A549 (cell line): Measurements from ENCODE around the gene AKAP6. TPM values are rescaled to one million over a fixed set of nuclear protein-coding genes. Genes with fewer than 3 reads are reported as not detected.

Source experiments
- ATAC-seq, 2 experiments: fragments of 200-7000 bp in 1 of 2; fragments of >200 bp in 1 of 2; cut with Nextera tagmentation in 1 of 2; cut with Tn5 transposase in 1 of 2; 3 replicates each; pipeline versions ENCODE4 v1.8.0 to v1.9.1; 2018 to 2020; ENCODE audit warnings: mild to moderate bottlenecking in 1 of 2, moderate library complexity in 1 of 2
- CTCF ChIA-PET: fragments of 300-600 bp; sonication (Branson Sonifier 250); formaldehyde crosslinking; extraction: SDS; loops from one replicate; lab custom pipeline; 2021; ENCODE audit warnings: antibody characterized with exemption, inconsistent platforms; lab: Yijun Ruan, JAX
- POLR2A ChIA-PET: fragments of 350-600 bp; formaldehyde crosslinking; extraction: SDS; loops from one replicate; lab custom pipeline; 2021; ENCODE audit warnings: antibody characterized with exemption, inconsistent platforms; lab: Yijun Ruan, JAX
- DNase-seq, 2 experiments: peaks; one replicate each; pipeline versions ENCODE4 v3.0.0 to v3.0.0-alpha.2; 2011 to 2016; ENCODE audit warnings: low read depth in 1 of 2, low spot score in 1 of 2
- FAIRE-seq: peaks from 2 replicates; lab custom pipeline; 2011; peaks lifted over from hg19 to GRCh38; lab: Jason Lieb, UNC
- H3K27ac ChIP-seq, 2 experiments: fragments of >200 bp; sonication (Bioruptor Twin); formaldehyde crosslinking; 3 replicates each; pipeline ENCODE4 v1.5.1; 2016 to 2017
- H3K4me1 ChIP-seq: fragments of >200 bp; sonication (Bioruptor Twin); formaldehyde crosslinking; 3 replicates; pipeline ENCODE4 v1.6.1; 2016
- H3K4me2 ChIP-seq: fragments of >200 bp; sonication (Bioruptor Twin); formaldehyde crosslinking; 3 replicates; pipeline ENCODE4 v1.6.1; 2016
- H3K4me3 ChIP-seq: fragments of >200 bp; sonication (Bioruptor Twin); formaldehyde crosslinking; 3 replicates; pipeline ENCODE4 v1.5.1; 2016
- H3K9me3 ChIP-seq: fragments of >200 bp; sonication (Bioruptor Twin); formaldehyde crosslinking; 3 replicates; pipeline ENCODE4 v1.6.1; 2016
- BHLHE40 ChIP-seq: IDR thresholded peaks from 2 replicates; pipeline ENCODE4 v1.6.1; 2012; ENCODE audit warnings: low read depth, low read length, inconsistent platforms
- CBX2 ChIP-seq: fragments of 200-600 bp; sonication (generic); IDR thresholded peaks from 2 replicates; pipeline ENCODE4 v1.6.1; 2016; ENCODE audit warnings: low read depth, mild to moderate bottlenecking, borderline replicate concordance
- CBX8 ChIP-seq: fragments of 200-600 bp; sonication (generic); IDR thresholded peaks from 2 replicates; pipeline ENCODE4 v1.6.1; 2016
- CEBPB ChIP-seq, 2 experiments: fragments of >200 bp in 1 of 2; sonication (Bioruptor Twin) in 1 of 2; formaldehyde crosslinking in 1 of 2; IDR thresholded peaks; 2 replicates each; pipeline ENCODE4 v1.6.1; 2012 to 2016
- CHD2 ChIP-seq: fragments of 150-350 bp; IDR thresholded peaks from 2 replicates; pipeline ENCODE4 v1.6.1; 2014; ENCODE audit warnings: low read length; ENCODE audit not compliant: partially characterized antibody
- CTCF ChIP-seq: fragments of >200 bp; sonication (Bioruptor Twin); formaldehyde crosslinking; IDR thresholded peaks from 3 replicates; pipeline ENCODE4 v1.5.1; 2016
- EHF ChIP-seq: fragments of 250-450 bp; sonication (Bioruptor Pico); IDR thresholded peaks from 2 replicates; pipeline ENCODE4 v1.5.0; 2020; ENCODE audit warnings: mild to moderate bottlenecking
- EHMT2 ChIP-seq: fragments of 200-600 bp; sonication (generic); IDR thresholded peaks from 2 replicates; pipeline ENCODE4 v1.6.1; 2016; ENCODE audit warnings: antibody characterized with exemption, low read depth, mild to moderate bottlenecking, moderate library complexity
- EP300 ChIP-seq, 2 experiments: fragments of >200 bp; sonication (Bioruptor Twin); formaldehyde crosslinking; IDR thresholded peaks; 2 replicates in 1 of 2; 3 replicates in 1 of 2; pipeline ENCODE4 v1.6.1; 2016 to 2017
- FOSL2 ChIP-seq, 2 experiments: fragments of 450-650 bp in 1 of 2; fragments of >200 bp in 1 of 2; sonication (Bioruptor Twin) in 1 of 2; formaldehyde crosslinking; IDR thresholded peaks; 2 replicates each; pipeline versions ENCODE4 v1.5.0 to v1.6.1; 2016 to 2020; ENCODE audit warnings: mild to moderate bottlenecking in 1 of 2, moderate library complexity in 1 of 2
- HDAC2 ChIP-seq: fragments of 200-600 bp; sonication (generic); IDR thresholded peaks from 2 replicates; pipeline ENCODE4 v1.6.1; 2016
- HEYL ChIP-seq: fragments of 250-450 bp; sonication (Bioruptor Pico); IDR thresholded peaks from 2 replicates; pipeline ENCODE4 v1.8.0; 2021; ENCODE audit warnings: mild to moderate bottlenecking, moderate library complexity
- HMGXB4 ChIP-seq: fragments of 250-450 bp; sonication (Bioruptor Pico); IDR thresholded peaks from 2 replicates; pipeline ENCODE4 v1.5.0; 2021; ENCODE audit warnings: mild to moderate bottlenecking, moderate library complexity, borderline replicate concordance
- JUNB ChIP-seq: fragments of >200 bp; sonication (Bioruptor Twin); formaldehyde crosslinking; IDR thresholded peaks from 2 replicates; pipeline ENCODE4 v1.6.1; 2016
- MAX ChIP-seq: IDR thresholded peaks from 2 replicates; pipeline ENCODE4 v1.6.1; 2012
- MAZ ChIP-seq: fragments of 150-350 bp; IDR thresholded peaks from 2 replicates; pipeline ENCODE4 v1.6.1; 2014; ENCODE audit warnings: antibody characterized with exemption, low read depth, low read length, borderline replicate concordance
- NR3C1 ChIP-seq: fragments of >200 bp; sonication (Bioruptor Twin); formaldehyde crosslinking; IDR thresholded peaks from 3 replicates; pipeline ENCODE4 v1.6.1; 2017
- PHF8 ChIP-seq: fragments of 200-600 bp; sonication (generic); IDR thresholded peaks from 2 replicates; pipeline ENCODE4 v1.6.1; 2016; ENCODE audit warnings: low read depth, mild to moderate bottlenecking, antibody characterized with exemption, moderate library complexity, borderline replicate concordance
- POLR2A ChIP-seq: IDR thresholded peaks from 2 replicates; pipeline ENCODE4 v1.6.1; 2012; ENCODE audit warnings: mild to moderate bottlenecking, low read length
- RARB ChIP-seq: fragments of 250-450 bp; sonication (Bioruptor Pico); IDR thresholded peaks from 2 replicates; pipeline ENCODE4 v1.8.0; 2021; ENCODE audit warnings: mild to moderate bottlenecking, moderate library complexity
- RNF2 ChIP-seq: fragments of 200-600 bp; sonication (generic); IDR thresholded peaks from 2 replicates; pipeline ENCODE4 v1.6.1; 2016; ENCODE audit warnings: low read depth, mild to moderate bottlenecking, antibody characterized with exemption, moderate library complexity, borderline replicate concordance
- SREBF2 ChIP-seq: fragments of 450-650 bp; IDR thresholded peaks from 2 replicates; pipeline ENCODE4 v1.6.1; 2014; ENCODE audit warnings: mild to moderate bottlenecking, moderate library complexity
- ZSCAN20 ChIP-seq: fragments of 250-450 bp; sonication (Bioruptor Pico); IDR thresholded peaks from 2 replicates; pipeline ENCODE4 v1.8.0; 2022; ENCODE audit warnings: mild to moderate bottlenecking, moderate library complexity
- WGBS: methylation state at CpG from one replicate; pipeline ENCODE4 v1.1.6; 2017; ENCODE audit errors: missing lambda C conversion rate; 5-methylcytosine and 5-hydroxymethylcytosine counted together
- polyA plus RNA-seq, 4 experiments: library from polyadenylated mRNA; depleted of rRNA in 3 of 4; stranded (reverse); fragments of >200 nt; fragmentation: RNase III in 1 of 4; extraction: RNeasy Plus Mini Kit Qiagen cat#74134 plus additional on column Dnase treatment in 1 of 4; gene quantifications; 2 replicates in 3 of 4; 3 replicates in 1 of 4; pipeline ENCODE4 v1.2.3, GENCODE V29; 2011 to 2017
- TF ChIP-seq, protein P1 (sequence below): IDR thresholded peaks from 2 replicates; pipeline ENCODE4 v1.6.1; 2012

AKAP6 gene
- polyA plus RNA-seq, 2 of the 4 experiments (the other 2 are of a cell fraction): 0.27 to 1.9 TPM

GRCh38 chr14:32514681-32515080 lies 185.6 kb downstream of the AKAP6 start:
- POLR2A ChIA-PET: interaction anchor here (1.3 to 1.5 kb wide), 2 partner anchors 45 to 438 kb away, joined by 3 read pairs; partner anchors contain the start of gene ARHGAP5
- peaks cover 6% of the 10 kb centered on the region; the same call in 2 of the 3 replicates for H3K9me3 ChIP-seq
- DNase-seq (no peak), ATAC-seq (no peak), FAIRE-seq (no peak)
- CTCF ChIA-PET: interaction anchor here (1.5 to 2.2 kb wide), 3 partner anchors 40 to 260 kb away, joined by 4 to 8 read pairs (median 5); no protein-coding TSS in a partner anchor
- peak overlapping the region; percentile 70 for H3K4me2 ChIP-seq
- H3K27ac ChIP-seq: peak overlapping the region; percentile 61 to 66
- H3K4me3 ChIP-seq: no peak overlapping the region
- TF ChIP-seq HEYL: no peak
- TF ChIP-seq POLR2A: no peak
- peaks cover 55% of the 10 kb centered on the region for H3K4me1 ChIP-seq

- FAIRE-seq: no peak
- no peak for ATAC-seq
- peaks cover 11% of the 10 kb centered on the region; the same call in 2 of the 3 replicates for H3K4me1 ChIP-seq
- no peak overlapping the region for H3K27ac ChIP-seq
- no peaks in the 10 kb centered on the region for H3K9me3 ChIP-seq
- no peak overlapping the region; the same call in 2 of the 3 replicates for H3K4me2 ChIP-seq
- TF ChIP-seq NR3C1: no peak
- no peak for TF ChIP-seq EP300 (IDR thresholded peaks at IDR 0.05)
- TF ChIP-seq, protein P1, sequence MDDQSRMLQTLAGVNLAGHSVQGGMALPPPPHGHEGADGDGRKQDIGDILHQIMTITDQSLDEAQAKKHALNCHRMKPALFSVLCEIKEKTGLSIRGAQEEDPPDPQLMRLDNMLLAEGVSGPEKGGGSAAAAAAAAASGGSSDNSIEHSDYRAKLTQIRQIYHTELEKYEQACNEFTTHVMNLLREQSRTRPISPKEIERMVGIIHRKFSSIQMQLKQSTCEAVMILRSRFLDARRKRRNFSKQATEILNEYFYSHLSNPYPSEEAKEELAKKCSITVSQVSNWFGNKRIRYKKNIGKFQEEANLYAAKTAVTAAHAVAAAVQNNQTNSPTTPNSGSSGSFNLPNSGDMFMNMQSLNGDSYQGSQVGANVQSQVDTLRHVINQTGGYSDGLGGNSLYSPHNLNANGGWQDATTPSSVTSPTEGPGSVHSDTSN: no peak
- TF ChIP-seq CBX2: no peak
- no peak for TF ChIP-seq RARB
- TF ChIP-seq HDAC2: no peak
- no peak for TF ChIP-seq CEBPB (IDR thresholded peaks at IDR 0.05)
- no peak for TF ChIP-seq PHF8
- DNase-seq: no peak
- 69% methylated on average over 3 of the region's 3 CpGs for WGBS
- ChIA-PET CTCF (interaction anchor here (1.2 to 1.7 kb wide), 2 partner anchors 11 to 35 kb away, joined by 5 read pairs; no protein-coding TSS in a partner anchor), POLR2A (no interaction called here)
- no peak overlapping the region for H3K4me3 ChIP-seq
Observed at GRCh38 chr14:32524609-32525375, 195.7 kb downstream of the AKAP6 start.

DNA sequence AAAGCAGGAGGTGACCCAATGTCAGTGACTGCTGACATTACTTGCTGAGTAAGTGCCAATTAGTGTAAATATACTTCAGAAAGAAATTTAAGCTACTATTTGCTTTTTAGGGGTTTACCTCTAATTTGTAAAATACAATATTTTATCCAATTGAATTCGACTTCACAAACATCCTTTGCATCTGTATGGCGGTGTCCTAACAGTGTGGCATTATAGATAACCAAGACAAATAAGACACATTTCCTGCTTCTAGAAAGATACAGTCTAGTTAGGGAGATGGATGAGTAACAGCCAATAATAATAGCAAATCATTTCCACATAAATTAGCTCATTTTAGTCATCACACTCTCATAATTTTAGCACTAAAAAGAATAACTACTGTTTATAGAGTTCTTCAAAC lies 196.5 kb downstream of the AKAP6 start:
- ChIA-PET POLR2A (no interaction called here), CTCF (interaction anchor here (0.8 to 1.7 kb wide), 3 partner anchors 10 to 34 kb away, joined by 3 to 5 read pairs (median 5); no protein-coding TSS in a partner anchor)
- Histone ChIP-seq H3K4me3 (no peak overlapping the region), H3K4me1 (peaks cover 11% of the 10 kb centered on the region; the same call in 2 of the 3 replicates), H3K27ac (no peak overlapping the region), H3K9me3 (no peaks in the 10 kb centered on the region), H3K4me2 (no peak overlapping the region)
- DNase-seq: no peak
- WGBS: 68% methylated on average over 2 of the region's 2 CpGs
- TF ChIP-seq HMGXB4 (CRISPR knock-in tag) (no peak), EHMT2 (no peak), JUNB (no peak), MAX (no peak), EP300 (IDR thresholded peaks at IDR 0.05) (no peak), CHD2 (no peak)
- ATAC-seq: no peak
- FAIRE-seq: no peak

- H3K4me2 ChIP-seq: no peak overlapping the region
- FAIRE-seq (no peak), DNase-seq (no peak), ATAC-seq (no peak)
- 0% methylated on average over 1 of the region's 1 CpG for WGBS
- POLR2A ChIA-PET: no interaction called here
- no peaks in the 10 kb centered on the region for H3K4me1 ChIP-seq
- no peaks in the 10 kb centered on the region for H3K9me3 ChIP-seq
- no peak overlapping the region for H3K4me3 ChIP-seq
- CTCF ChIA-PET: interaction anchor here (0.5 kb wide), 1 partner anchor 127 kb away, joined by 3 read pairs; no protein-coding TSS in a partner anchor
- H3K27ac ChIP-seq: no peak overlapping the region
- TF ChIP-seq ZSCAN20 (CRISPR knock-in tag): no peak
- no peak for TF ChIP-seq HEYL
- TF ChIP-seq MAZ: no peak
- no peak for TF ChIP-seq FOSL2 (IDR thresholded peaks at IDR 0.05)
- TF ChIP-seq FOSL2 (CRISPR knock-in tag; IDR thresholded peaks at IDR 0.05): no peak
- no peak for TF ChIP-seq CBX8
- TF ChIP-seq SREBF2: no peak
- TF ChIP-seq RNF2: no peak
- no peak for TF ChIP-seq EHMT2
- no peak for TF ChIP-seq EP300 (IDR thresholded peaks at IDR 0.05)
- no peak for TF ChIP-seq CBX2
- no peak for TF ChIP-seq CTCF
- no peak for TF ChIP-seq EHF (CRISPR knock-in tag)
- TF ChIP-seq BHLHE40: no peak
Observed at GRCh38 chr14:32530800-32531199, 201.7 kb downstream of the AKAP6 start.
